ENCODE data around the gene POLR2A.

POLR2A gene

GRCh38 chr17:7440834-7441195 is 43.4 kb upstream of the POLR2A start:
- H4K20me1 ChIP-seq (ENCODE audit: insufficient read depth, low read length, poor library complexity, severe bottlenecking): peaks cover 13% of the 10 kb centered on the region
- no peaks in the 10 kb centered on the region for H3K36me3 ChIP-seq (ENCODE audit: insufficient read depth, low read length)
- H3K9ac ChIP-seq (ENCODE audit: low read depth, low read length, poor library complexity, severe bottlenecking): peak overlapping the region; percentile 90
- no peaks in the 10 kb centered on the region; the same call in 1 of the 2 replicates for H3F3A ChIP-seq (ENCODE audit: low read depth)
- H2AFZ ChIP-seq (ENCODE audit: low read length): peak overlapping the region; percentile 71
- H3K4me2 ChIP-seq (ENCODE audit: low read depth, low read length, poor library complexity, severe bottlenecking): peak overlapping the region; percentile 85
- no peaks in the 10 kb centered on the region for H3K27me3 ChIP-seq (ENCODE audit: insufficient read depth, low read length, poor library complexity, severe bottlenecking)
- no peaks in the 10 kb centered on the region for H3K9me2 ChIP-seq (replicated peaks; ENCODE audit: low read depth, low read length)
- H3K79me2 ChIP-seq (ENCODE audit: insufficient read depth, low read length): peaks cover 41% of the 10 kb centered on the region; the same call in 1 of the 2 replicates
- peaks cover 32% of the 10 kb centered on the region for H3K4me1 ChIP-seq (ENCODE audit: insufficient read depth, low read length, poor library complexity, severe bottlenecking)
- H3K9me3 ChIP-seq (ENCODE audit: insufficient read depth, low read depth, low read length): no peaks in the 10 kb centered on the region
- peak overlapping the region; percentile 94 for H3K4me3 ChIP-seq (ENCODE audit: low read length, poor library complexity, severe bottlenecking)
- TF ChIP-seq CTCF (conservative IDR thresholded peaks at IDR 0.05; ENCODE audit: low read length): no peak
- no peak for TF ChIP-seq EZH2phosphoT487 (IDR thresholded peaks at IDR 0.05; ENCODE audit: borderline replicate concordance)

GRCh38 chr17:7441266-7441665 is 42.9 kb upstream of the POLR2A start:
- Histone ChIP-seq H3K4me1 (ENCODE audit: insufficient read depth, low read length, poor library complexity, severe bottlenecking) (peaks cover 32% of the 10 kb centered on the region), H3K4me3 (ENCODE audit: low read length, poor library complexity, severe bottlenecking) (peak overlapping the region; percentile 94), H3K9me2 (replicated peaks; ENCODE audit: low read depth, low read length) (no peaks in the 10 kb centered on the region), H3K9me3 (ENCODE audit: insufficient read depth, low read depth, low read length) (no peaks in the 10 kb centered on the region), H3K36me3 (ENCODE audit: insufficient read depth, low read length) (no peaks in the 10 kb centered on the region), H3K4me2 (ENCODE audit: low read depth, low read length, poor library complexity, severe bottlenecking) (peak overlapping the region; percentile 85), H3K79me2 (ENCODE audit: insufficient read depth, low read length) (peaks cover 37% of the 10 kb centered on the region; the same call in 1 of the 2 replicates), H4K20me1 (ENCODE audit: insufficient read depth, low read length, poor library complexity, severe bottlenecking) (peaks cover 9% of the 10 kb centered on the region), H3K9ac (ENCODE audit: low read depth, low read length, poor library complexity, severe bottlenecking) (peak overlapping the region; percentile 90), H2AFZ (ENCODE audit: low read length) (no peak overlapping the region), H3F3A (ENCODE audit: low read depth) (no peaks in the 10 kb centered on the region; the same call in 1 of the 2 replicates), H3K27me3 (ENCODE audit: insufficient read depth, low read length, poor library complexity, severe bottlenecking) (no peaks in the 10 kb centered on the region)
- TF ChIP-seq CTCF (conservative IDR thresholded peaks at IDR 0.05; ENCODE audit: low read length) (no peak), EZH2phosphoT487 (IDR thresholded peaks at IDR 0.05; ENCODE audit: borderline replicate concordance) (no peak)

- Histone ChIP-seq H3K4me2 (ENCODE audit: low read depth, low read length, poor library complexity, severe bottlenecking) (no peak overlapping the region), H3K9me3 (ENCODE audit: insufficient read depth, low read depth, low read length) (no peaks in the 10 kb centered on the region), H3K4me1 (ENCODE audit: insufficient read depth, low read length, poor library complexity, severe bottlenecking) (peaks cover 30% of the 10 kb centered on the region), H3K9me2 (replicated peaks; ENCODE audit: low read depth, low read length) (no peaks in the 10 kb centered on the region), H3K4me3 (ENCODE audit: low read length, poor library complexity, severe bottlenecking) (no peak overlapping the region), H4K20me1 (ENCODE audit: insufficient read depth, low read length, poor library complexity, severe bottlenecking) (peaks cover 9% of the 10 kb centered on the region), H3K79me2 (ENCODE audit: insufficient read depth, low read length) (peaks cover 28% of the 10 kb centered on the region; the same call in 1 of the 2 replicates), H2AFZ (ENCODE audit: low read length) (no peak overlapping the region), H3K36me3 (ENCODE audit: insufficient read depth, low read length) (no peaks in the 10 kb centered on the region), H3K27me3 (ENCODE audit: insufficient read depth, low read length, poor library complexity, severe bottlenecking) (no peaks in the 10 kb centered on the region), H3F3A (ENCODE audit: low read depth) (no peaks in the 10 kb centered on the region; the same call in 1 of the 2 replicates), H3K9ac (ENCODE audit: low read depth, low read length, poor library complexity, severe bottlenecking) (no peak overlapping the region)
- no peak for TF ChIP-seq CTCF (conservative IDR thresholded peaks at IDR 0.05; ENCODE audit: low read length)
- TF ChIP-seq EZH2phosphoT487 (IDR thresholded peaks at IDR 0.05; ENCODE audit: borderline replicate concordance): no peak
Observed at GRCh38 chr17:7442142-7442541, 42.0 kb upstream of the POLR2A start.
